Glutamatergic neuron (in vitro differentiated cells): ENCODE data around the gene ELFN2. TPM values are rescaled to one million over a fixed set of nuclear protein-coding genes. Genes with fewer than 3 reads are reported as not detected.
A peak's percentile ranks its signal among the peaks of the same experiment; 100 is the strongest.

Experiments
- DNase-seq: peaks from one replicate; pipeline ENCODE4 v3.0.0; 2022
- H3K27ac Mint-ChIP-seq: one replicate; pipeline ENCODE4 v1.8.0; 2020; ENCODE audit warnings: mild to moderate bottlenecking, mixed read lengths, inconsistent platforms; ENCODE audit not compliant: unreplicated experiment
- H3K27me3 Mint-ChIP-seq: one replicate; pipeline ENCODE4 v1.8.0; 2020; ENCODE audit warnings: mild to moderate bottlenecking, moderate library complexity, mixed read lengths, inconsistent platforms; ENCODE audit not compliant: unreplicated experiment
- H3K36me3 Mint-ChIP-seq: one replicate; pipeline ENCODE4 v1.8.0; 2020; ENCODE audit warnings: mild to moderate bottlenecking, mixed read lengths, inconsistent platforms; ENCODE audit not compliant: unreplicated experiment
- H3K4me1 Mint-ChIP-seq: one replicate; pipeline ENCODE4 v1.8.0; 2020; ENCODE audit warnings: mild to moderate bottlenecking, low read depth, mixed read lengths, inconsistent platforms; ENCODE audit not compliant: unreplicated experiment
- H3K4me3 Mint-ChIP-seq: one replicate; pipeline ENCODE4 v1.8.0; 2020; ENCODE audit warnings: mild to moderate bottlenecking, mixed read lengths, inconsistent platforms; ENCODE audit not compliant: unreplicated experiment
- H3K9me3 Mint-ChIP-seq: one replicate; pipeline ENCODE4 v1.8.0; 2020; ENCODE audit warnings: mild to moderate bottlenecking, moderate library complexity, mixed read lengths, inconsistent platforms; ENCODE audit not compliant: unreplicated experiment
- total RNA-seq: library from RNA; stranded (reverse); fragmentation: NEBNext Ultra II Directional; extraction: Animal tissue kit (Norgen Biotek cat#: 25700); gene quantifications from one replicate; pipeline ENCODE4 v1.2.1, GENCODE V29; 2021; ENCODE audit not compliant: unreplicated experiment
- TF ChIP-seq, protein P1 (sequence below): fragments of 200-600 bp; sonication (generic); IDR thresholded peaks from one replicate; pipeline ENCODE4 v1.5.0; 2021; ENCODE audit not compliant: partially characterized antibody, unreplicated experiment

The ELFN2 gene
- total RNA-seq, 1 donor from 2014 or later: 7.3 TPM

DNA sequence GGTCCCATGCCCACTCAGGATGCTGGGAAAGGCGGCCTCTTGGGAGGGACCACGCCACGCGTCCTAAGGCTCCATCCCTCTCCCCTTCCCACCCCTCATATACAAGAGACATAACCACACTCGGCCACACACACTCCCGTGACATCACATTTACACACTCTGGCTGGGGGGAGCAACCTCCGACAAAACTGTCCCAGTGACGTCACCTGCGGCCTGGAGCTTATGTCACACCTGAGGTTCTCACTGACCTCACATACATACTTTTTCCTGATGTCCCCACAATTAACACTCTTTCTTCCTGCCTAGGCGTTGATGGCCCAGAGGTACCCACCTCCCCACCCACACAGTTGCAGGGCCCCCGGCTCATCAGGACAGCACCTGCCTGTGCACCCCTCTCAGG, 1.9 kb downstream of the ELFN2 start:
- Mint-ChIP-seq H3K4me3 (peak overlapping the region; percentile 43), H3K4me1 (peaks cover 40% of the 10 kb centered on the region), H3K27me3 (peaks cover 16% of the 10 kb centered on the region), H3K27ac (no peak overlapping the region), H3K36me3 (no peaks in the 10 kb centered on the region), H3K9me3 (peaks cover 13% of the 10 kb centered on the region)
- no peak for DNase-seq
- TF ChIP-seq, protein P1, sequence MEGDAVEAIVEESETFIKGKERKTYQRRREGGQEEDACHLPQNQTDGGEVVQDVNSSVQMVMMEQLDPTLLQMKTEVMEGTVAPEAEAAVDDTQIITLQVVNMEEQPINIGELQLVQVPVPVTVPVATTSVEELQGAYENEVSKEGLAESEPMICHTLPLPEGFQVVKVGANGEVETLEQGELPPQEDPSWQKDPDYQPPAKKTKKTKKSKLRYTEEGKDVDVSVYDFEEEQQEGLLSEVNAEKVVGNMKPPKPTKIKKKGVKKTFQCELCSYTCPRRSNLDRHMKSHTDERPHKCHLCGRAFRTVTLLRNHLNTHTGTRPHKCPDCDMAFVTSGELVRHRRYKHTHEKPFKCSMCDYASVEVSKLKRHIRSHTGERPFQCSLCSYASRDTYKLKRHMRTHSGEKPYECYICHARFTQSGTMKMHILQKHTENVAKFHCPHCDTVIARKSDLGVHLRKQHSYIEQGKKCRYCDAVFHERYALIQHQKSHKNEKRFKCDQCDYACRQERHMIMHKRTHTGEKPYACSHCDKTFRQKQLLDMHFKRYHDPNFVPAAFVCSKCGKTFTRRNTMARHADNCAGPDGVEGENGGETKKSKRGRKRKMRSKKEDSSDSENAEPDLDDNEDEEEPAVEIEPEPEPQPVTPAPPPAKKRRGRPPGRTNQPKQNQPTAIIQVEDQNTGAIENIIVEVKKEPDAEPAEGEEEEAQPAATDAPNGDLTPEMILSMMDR: no peak

DNA sequence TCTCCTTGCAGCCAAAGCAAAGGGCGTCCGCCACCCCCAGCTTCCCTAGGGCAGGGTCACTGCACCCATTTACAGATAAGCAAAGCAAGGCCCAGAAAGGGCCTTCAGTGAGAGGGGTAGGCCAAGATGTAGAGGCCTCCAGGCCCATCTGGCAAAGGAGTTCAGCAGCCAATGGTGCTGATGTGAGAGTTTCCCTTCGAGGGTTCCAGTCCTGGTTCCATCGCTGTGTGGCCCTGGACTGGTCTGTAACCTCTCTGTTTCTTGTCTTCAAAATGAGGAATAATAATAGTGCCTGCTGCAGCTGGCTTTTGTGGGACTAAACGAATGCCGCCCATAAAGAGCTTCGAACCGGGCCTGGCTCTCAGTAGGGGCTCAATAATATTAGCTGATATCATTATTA, 4.0 kb downstream of the ELFN2 start:
- no peak for DNase-seq
- H3K4me3 Mint-ChIP-seq: no peak overlapping the region
- no peaks in the 10 kb centered on the region for H3K36me3 Mint-ChIP-seq
- peaks cover 7% of the 10 kb centered on the region for H3K9me3 Mint-ChIP-seq
- no peak overlapping the region for H3K27ac Mint-ChIP-seq
- H3K27me3 Mint-ChIP-seq: peaks cover 28% of the 10 kb centered on the region
- H3K4me1 Mint-ChIP-seq: peaks cover 40% of the 10 kb centered on the region
- TF ChIP-seq, protein P1: no peak

DNA sequence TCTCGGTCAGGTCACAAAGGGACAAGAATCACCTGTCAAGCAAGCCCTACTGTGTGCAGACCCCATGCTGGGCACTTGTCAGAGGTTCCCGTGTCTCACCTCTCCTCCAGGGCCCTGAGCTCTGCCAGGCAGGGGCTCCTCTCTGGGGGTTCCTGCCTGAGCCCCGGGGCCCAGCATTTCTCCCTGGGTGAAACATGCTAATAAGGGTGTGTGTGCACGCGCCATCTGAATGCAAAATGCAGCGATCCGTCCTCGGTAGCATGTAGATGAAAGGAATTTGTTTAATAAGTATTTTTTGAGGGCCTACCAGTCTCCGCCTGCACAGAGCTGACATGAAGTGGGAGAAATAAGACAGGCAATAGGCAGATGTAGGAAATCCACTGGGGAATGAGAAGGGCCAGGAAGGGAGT, 5.8 kb downstream of the ELFN2 start:
- peaks cover 7% of the 10 kb centered on the region for H3K9me3 Mint-ChIP-seq
- no peak for DNase-seq
- H3K36me3 Mint-ChIP-seq: no peaks in the 10 kb centered on the region
- H3K27me3 Mint-ChIP-seq: peaks cover 27% of the 10 kb centered on the region
- H3K4me3 Mint-ChIP-seq: no peak overlapping the region
- H3K27ac Mint-ChIP-seq: no peak overlapping the region
- H3K4me1 Mint-ChIP-seq: peaks cover 50% of the 10 kb centered on the region
- TF ChIP-seq, protein P1: no peak

DNA sequence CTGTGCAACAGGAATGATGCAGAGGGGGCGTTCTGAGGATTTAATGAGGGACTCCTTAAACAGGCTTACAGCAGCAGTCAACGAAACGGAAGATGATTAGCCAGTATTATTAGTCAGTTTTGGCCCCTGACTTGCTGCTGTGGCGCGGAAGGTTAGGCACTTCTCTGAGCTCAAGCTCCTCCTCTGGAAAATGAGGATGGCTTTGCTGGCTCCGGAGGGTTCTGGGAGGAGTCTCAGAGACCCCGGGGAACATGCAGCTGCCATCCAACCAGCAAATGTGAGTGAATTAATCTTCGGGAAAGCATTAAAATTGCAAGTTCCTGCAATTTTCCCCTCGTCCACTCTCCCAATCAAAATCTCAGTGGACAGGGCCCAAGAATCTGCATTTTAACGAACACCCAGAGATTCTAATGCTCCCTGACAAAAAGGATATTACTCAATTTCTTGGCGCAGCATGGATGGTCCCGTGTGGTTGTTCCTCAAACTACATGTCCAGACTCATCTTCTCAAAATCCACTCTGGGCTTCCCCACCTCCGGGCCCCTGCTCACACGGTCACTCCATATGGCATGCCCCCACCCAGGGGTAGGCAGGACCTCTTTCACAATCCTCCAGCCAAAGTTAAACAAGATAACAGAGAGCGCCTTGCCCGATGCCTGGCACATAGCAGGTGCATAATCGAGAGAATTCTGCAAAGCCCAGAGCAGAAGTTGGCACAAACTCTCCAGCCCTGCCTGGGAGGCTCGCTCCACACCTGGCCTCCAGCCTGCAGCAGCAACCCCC, 6.4 kb downstream of the ELFN2 start:
- no peaks in the 10 kb centered on the region for H3K36me3 Mint-ChIP-seq
- peaks cover 3% of the 10 kb centered on the region for H3K9me3 Mint-ChIP-seq
- peaks cover 23% of the 10 kb centered on the region for H3K27me3 Mint-ChIP-seq
- TF ChIP-seq, protein P1: peak; percentile 46
- H3K4me3 Mint-ChIP-seq: peak overlapping the region; percentile 92
- H3K27ac Mint-ChIP-seq: peak overlapping the region; percentile 60
- no peak for DNase-seq
- H3K4me1 Mint-ChIP-seq: peaks cover 49% of the 10 kb centered on the region

DNA sequence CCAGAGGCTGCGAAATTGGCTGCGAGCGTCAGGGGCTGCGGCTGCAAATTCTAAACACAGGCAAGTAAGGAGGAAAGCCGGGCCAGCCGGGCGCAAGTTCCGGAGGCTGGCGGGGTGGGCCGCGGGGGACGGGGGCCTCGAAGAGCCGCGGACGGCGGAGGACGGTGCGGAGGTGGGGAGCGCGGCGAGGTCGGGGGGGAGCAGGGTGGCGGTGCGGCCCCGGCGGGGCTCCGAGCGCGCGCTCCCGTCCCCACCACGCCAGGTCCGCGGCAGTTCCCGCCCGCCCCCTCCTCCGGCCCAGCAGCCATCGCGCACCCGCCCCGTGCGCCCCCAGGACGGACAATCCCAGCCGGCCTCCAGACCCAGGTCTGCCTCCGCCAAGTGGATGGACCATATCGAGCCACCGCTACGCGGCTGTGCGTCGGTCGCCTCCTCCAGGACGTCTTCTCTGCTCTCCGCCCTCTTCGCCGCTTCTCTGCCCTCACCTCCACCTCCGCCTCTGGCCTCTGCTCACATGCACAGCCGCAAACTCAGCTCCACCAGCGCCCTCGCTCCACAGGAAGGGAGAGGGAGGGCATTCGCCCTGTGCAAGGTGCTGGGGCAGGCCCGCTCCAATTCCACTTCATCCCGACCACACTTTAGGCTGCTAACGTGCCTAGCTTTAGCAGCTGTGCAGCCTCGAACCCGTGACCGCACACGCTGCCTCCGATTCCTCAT, 7.2 kb downstream of the ELFN2 start:
- Mint-ChIP-seq H3K4me3 (peak overlapping the region; percentile 92), H3K36me3 (no peaks in the 10 kb centered on the region), H3K27me3 (peaks cover 17% of the 10 kb centered on the region), H3K9me3 (no peaks in the 10 kb centered on the region), H3K4me1 (peaks cover 43% of the 10 kb centered on the region), H3K27ac (peak overlapping the region; percentile 60)
- TF ChIP-seq, protein P1: no peak
- peak; percentile 55 for DNase-seq
